H9 (cell line): Measurements from ENCODE around the gene ALLC. TPM values are rescaled to one million over a fixed set of nuclear protein-coding genes. Genes with fewer than 3 reads are reported as not detected.
A peak's percentile ranks its signal among the peaks of the same experiment; 100 is the strongest.

Experiments used
- DNase-seq: peaks from one replicate; pipeline ENCODE4 v3.0.0-alpha.2; 2017
- H2AFZ ChIP-seq: one replicate; pipeline ENCODE4 v1.6.1; 2013; ENCODE audit warnings: mild to moderate bottlenecking, low read length, control low read depth, moderate library complexity
- H2AK5ac ChIP-seq: 2 replicates; pipeline ENCODE4 v1.6.1; 2013; ENCODE audit warnings: low read length, control low read depth, mixed read lengths; ENCODE audit not compliant: insufficient read length
- H2BK120ac ChIP-seq: one replicate; pipeline ENCODE4 v1.6.1; 2013; ENCODE audit warnings: low read depth, mild to moderate bottlenecking, low read length, control low read depth, inconsistent platforms; ENCODE audit not compliant: poor library complexity, severe bottlenecking
- H2BK12ac ChIP-seq: 2 replicates; pipeline ENCODE4 v1.6.1; 2013; ENCODE audit warnings: low read length, control low read depth, mixed read lengths, low read depth; ENCODE audit not compliant: insufficient read length
- H2BK15ac ChIP-seq: 2 replicates; pipeline ENCODE4 v1.6.1; 2013; ENCODE audit warnings: low read depth, low read length, control low read depth
- H2BK20ac ChIP-seq: one replicate; pipeline ENCODE4 v1.6.1; 2013; ENCODE audit warnings: low read depth, mild to moderate bottlenecking, low read length, control low read depth, inconsistent platforms; ENCODE audit not compliant: poor library complexity, severe bottlenecking
- H2BK5ac ChIP-seq: 2 replicates; pipeline ENCODE4 v1.6.1; 2013; ENCODE audit warnings: low read length, control low read depth, mixed read lengths; ENCODE audit not compliant: insufficient read length
- H3K14ac ChIP-seq: 2 replicates; pipeline ENCODE4 v1.6.1; 2013; ENCODE audit warnings: low read length, control low read depth; ENCODE audit not compliant: insufficient read depth
- H3K18ac ChIP-seq: 2 replicates; pipeline ENCODE4 v1.6.1; 2013; ENCODE audit warnings: low read depth, mild to moderate bottlenecking, mixed read lengths, low read length, control low read depth; ENCODE audit not compliant: insufficient read length
- H3K23ac ChIP-seq: 2 replicates; pipeline ENCODE4 v1.6.1; 2013; ENCODE audit warnings: low read length, control low read depth, mixed read lengths, low read depth; ENCODE audit not compliant: insufficient read length
- H3K23me2 ChIP-seq: 2 replicates; pipeline ENCODE4 v1.6.1; 2013; ENCODE audit warnings: low read depth, mild to moderate bottlenecking, mixed read lengths, low read length, control low read depth; ENCODE audit not compliant: insufficient read length, poor library complexity, severe bottlenecking
- H3K27ac ChIP-seq: 2 replicates; pipeline ENCODE4 v1.5.1; 2013; ENCODE audit warnings: low read length, control low read depth, mixed read lengths, low read depth; ENCODE audit not compliant: insufficient read length
- H3K27me3 ChIP-seq: 2 replicates; pipeline ENCODE4 v1.6.1; 2013; ENCODE audit warnings: low read length, control low read depth, inconsistent platforms; ENCODE audit not compliant: insufficient read depth
- H3K4ac ChIP-seq: 2 replicates; pipeline ENCODE4 v1.6.1; 2013; ENCODE audit warnings: low read depth, mild to moderate bottlenecking, control low read depth, inconsistent platforms, low read length, moderate library complexity
- H3K4me1 ChIP-seq: 2 replicates; pipeline ENCODE4 v1.6.1; 2013; ENCODE audit warnings: low read length, control low read depth, inconsistent platforms; ENCODE audit not compliant: insufficient read depth
- H3K4me2 ChIP-seq: 2 replicates; pipeline ENCODE4 v1.6.1; 2013; ENCODE audit warnings: low read length, control low read depth, mixed read lengths; ENCODE audit not compliant: insufficient read length, insufficient read depth
- H3K56ac ChIP-seq: 2 replicates; pipeline ENCODE4 v1.6.1; 2013; ENCODE audit warnings: low read depth, mild to moderate bottlenecking, mixed read lengths, low read length, control low read depth; ENCODE audit not compliant: insufficient read length
- H3K79me1 ChIP-seq: 2 replicates; pipeline ENCODE4 v1.6.1; 2013; ENCODE audit warnings: low read depth, mild to moderate bottlenecking, moderate library complexity, low read length, control low read depth, inconsistent platforms; ENCODE audit not compliant: insufficient read depth, poor library complexity, severe bottlenecking
- H3K79me2 ChIP-seq: 2 replicates; pipeline ENCODE4 v1.6.1; 2013; ENCODE audit warnings: low read length, control low read depth, inconsistent platforms; ENCODE audit not compliant: insufficient read depth
- H3K9ac ChIP-seq: 2 replicates; pipeline ENCODE4 v1.6.1; 2013; ENCODE audit warnings: low read length, control low read depth, mixed read lengths; ENCODE audit not compliant: insufficient read length; ENCODE audit errors: extremely low read depth
- H3K9me3 ChIP-seq: one replicate; pipeline ENCODE4 v1.6.1; 2013; ENCODE audit warnings: low read depth, low read length, inconsistent platforms; ENCODE audit not compliant: control insufficient read depth
- H3T11ph ChIP-seq: one replicate; pipeline ENCODE4 v1.6.1; 2013; ENCODE audit warnings: mild to moderate bottlenecking, low read length, control low read depth, inconsistent platforms
- H4K20me1 ChIP-seq: one replicate; pipeline ENCODE4 v1.6.1; 2013; ENCODE audit not compliant: control insufficient read depth, insufficient read length, insufficient read depth
- H4K5ac ChIP-seq: 2 replicates; pipeline ENCODE4 v1.6.1; 2013; ENCODE audit warnings: low read depth, mild to moderate bottlenecking, mixed read lengths, low read length, control low read depth; ENCODE audit not compliant: insufficient read length
- H4K8ac ChIP-seq: replicated peaks from 2 replicates; pipeline ENCODE4 v1.6.1; 2013; ENCODE audit warnings: low read length, control low read depth, mixed read lengths, low read depth; ENCODE audit not compliant: insufficient read length
- H4K91ac ChIP-seq: 2 replicates; pipeline ENCODE4 v1.6.1; 2013; ENCODE audit warnings: low read depth, mild to moderate bottlenecking, moderate library complexity, mixed read lengths, low read length, control low read depth; ENCODE audit not compliant: insufficient read length
- H3K27ac Mint-ChIP-seq, 3 experiments: 2 replicates in 2 of 3; 3 replicates in 1 of 3; pipeline ENCODE4 v1.8.0; 2020 to 2021; ENCODE audit warnings: mixed read lengths in 3 of 3, mild to moderate bottlenecking in 1 of 3, moderate library complexity in 1 of 3
- H3K27me3 Mint-ChIP-seq: 2 replicates; pipeline ENCODE4 v1.8.0; 2021; ENCODE audit warnings: low read depth, mild to moderate bottlenecking, moderate library complexity, mixed read lengths
- H3K36me3 Mint-ChIP-seq, 3 experiments: 2 replicates in 2 of 3; 3 replicates in 1 of 3; pipeline ENCODE4 v1.8.0; 2020 to 2021; ENCODE audit warnings: low read depth in 3 of 3, mixed read lengths in 3 of 3; ENCODE audit not compliant: insufficient read depth in 1 of 3
- H3K4me1 Mint-ChIP-seq, 2 experiments: 2 replicates each; pipeline ENCODE4 v1.8.0; 2020; ENCODE audit warnings: mixed read lengths in 2 of 2
- H3K4me3 Mint-ChIP-seq, 2 experiments: 2 replicates in 1 of 2; 3 replicates in 1 of 2; pipeline ENCODE4 v1.8.0; 2020 to 2021; ENCODE audit warnings: mild to moderate bottlenecking in 2 of 2, mixed read lengths in 2 of 2, moderate library complexity in 1 of 2
- H3K9me3 Mint-ChIP-seq, 2 experiments: 2 replicates in 1 of 2; 3 replicates in 1 of 2; pipeline ENCODE4 v1.8.0; 2020; ENCODE audit warnings: mild to moderate bottlenecking in 2 of 2, mixed read lengths in 2 of 2, moderate library complexity in 1 of 2
- CTCF ChIP-seq: fragments of 200-600 bp; sonication (generic); conservative IDR thresholded peaks from 3 replicates; pipeline ENCODE4 v1.8.0; 2021; ENCODE audit warnings: antibody characterized with exemption, mild to moderate bottlenecking
- total RNA-seq: library from RNA; stranded (reverse); gene quantifications from 2 replicates; pipeline ENCODE4 v1.2.1, GENCODE V29; 2021

The ALLC gene
- total RNA-seq, 1 experiment from 2014 or later, result not detected

- peak; percentile 76 for TF ChIP-seq CTCF
- no peaks in the 10 kb centered on the region for H3K79me1 ChIP-seq
Observed at GRCh38 chr2:3692375-3692774, 34.4 kb downstream of the ALLC start.

More at GRCh38 chr2:3692375-3692774, 34.4 kb downstream of the ALLC start:
- H4K8ac ChIP-seq, result no peak overlapping the region
- no peak overlapping the region for H2BK120ac ChIP-seq
- no peak overlapping the region for H2BK12ac ChIP-seq
- H3K56ac ChIP-seq, result no peak overlapping the region
- no peak overlapping the region for H2AFZ ChIP-seq
- H3K4me1 Mint-ChIP-seq, result no peaks in the 10 kb centered on the region
- no peak overlapping the region for H3T11ph ChIP-seq
- peaks cover 7% of the 10 kb centered on the region for H3K27me3 Mint-ChIP-seq
- no peaks in the 10 kb centered on the region for H3K9me3 ChIP-seq
- H3K4me1 ChIP-seq, result no peaks in the 10 kb centered on the region
- no peaks in the 10 kb centered on the region for H4K20me1 ChIP-seq
- no peak overlapping the region for H3K4me3 Mint-ChIP-seq
- no peak overlapping the region for H2BK5ac ChIP-seq
- no peak overlapping the region for H3K27ac Mint-ChIP-seq
- H3K27me3 ChIP-seq, result no peaks in the 10 kb centered on the region
- no peak overlapping the region for H2AK5ac ChIP-seq
- H3K79me2 ChIP-seq, result no peaks in the 10 kb centered on the region
- no peak overlapping the region for H4K5ac ChIP-seq
- H2BK20ac ChIP-seq, result no peak overlapping the region
- no peak for DNase-seq
- H3K23ac ChIP-seq, result no peak overlapping the region
- H3K27ac ChIP-seq, result no peak overlapping the region
- peaks cover 11 to 12% of the 10 kb centered on the region in 2 experiments for H3K9me3 Mint-ChIP-seq
- H3K14ac ChIP-seq, result no peak overlapping the region
- H3K9ac ChIP-seq, result no peak overlapping the region
- H3K18ac ChIP-seq, result no peak overlapping the region
- no peak overlapping the region for H2BK15ac ChIP-seq
- no peak overlapping the region for H4K91ac ChIP-seq
- no peaks in the 10 kb centered on the region for H3K23me2 ChIP-seq
- H3K4me2 ChIP-seq, result no peak overlapping the region
- H3K4ac ChIP-seq, result no peak overlapping the region
- H3K36me3 Mint-ChIP-seq, result peaks cover 0 to 8% (median 0%) of the 10 kb centered on the region in 3 experiments; a peak in 2 of 7 replicates
